IMR-90 (cell line): Measurements from ENCODE around the gene AP3B1. TPM values are rescaled to one million over a fixed set of nuclear protein-coding genes. Genes with fewer than 3 reads are reported as not detected.

ENCODE experiments used
- ATAC-seq: fragments of 200-7000 bp; cut with Tn5 transposase; 2 replicates; pipeline ENCODE4 v1.9.1; 2020; ENCODE audit warnings: low read depth, mild to moderate bottlenecking, moderate library complexity
- BruUV-seq: library from RNA; stranded (reverse); fragments of 400-500 nt; replicated peaks from 2 replicates; lab custom pipeline; 2021; lab: Mats Ljungman, UMichigan
- CTCF ChIA-PET: fragments of 300-600 bp; formaldehyde crosslinking; extraction: SDS; loops from one replicate; lab custom pipeline; 2021; ENCODE audit warnings: antibody characterized with exemption; lab: Yijun Ruan, JAX
- POLR2A ChIA-PET: fragments of 300-600 bp; sonication (Branson Sonifier 250); formaldehyde crosslinking; loops from one replicate; lab custom pipeline; 2022; ENCODE audit warnings: antibody characterized with exemption; ENCODE audit not compliant: unreplicated experiment; lab: Charles Lee
- DNase-seq: peaks from one replicate; pipeline ENCODE4 v3.0.0; 2013
- H2AFZ ChIP-seq: replicated peaks from 2 replicates; pipeline ENCODE3; 2013; ENCODE audit warnings: low read length, mild to moderate bottlenecking; ENCODE audit not compliant: poor library complexity
- H2AK5ac ChIP-seq: 2 replicates; pipeline ENCODE4 v1.6.1; 2013; ENCODE audit warnings: low read depth, low read length, inconsistent platforms
- H2AK9ac ChIP-seq: replicated peaks from 2 replicates; pipeline ENCODE3; 2013; ENCODE audit warnings: mild to moderate bottlenecking, low read depth, low read length, moderate library complexity; ENCODE audit not compliant: poor library complexity
- H2BK120ac ChIP-seq: 2 replicates; pipeline ENCODE4 v1.6.1; 2013; ENCODE audit warnings: low read depth, low read length, inconsistent platforms
- H2BK15ac ChIP-seq: 3 replicates; pipeline ENCODE4 v1.6.1; 2013; ENCODE audit warnings: low read depth, low read length, inconsistent platforms
- H2BK20ac ChIP-seq: 2 replicates; pipeline ENCODE4 v1.6.1; 2013; ENCODE audit warnings: low read depth, mild to moderate bottlenecking, inconsistent platforms, low read length, moderate library complexity
- H2BK5ac ChIP-seq: 2 replicates; pipeline ENCODE4 v1.6.1; 2013; ENCODE audit warnings: mild to moderate bottlenecking, low read depth, low read length, inconsistent platforms; ENCODE audit not compliant: poor library complexity, severe bottlenecking
- H3K14ac ChIP-seq: replicated peaks from 2 replicates; pipeline ENCODE4 v1.6.1; 2013; ENCODE audit warnings: low read depth, low read length, inconsistent platforms
- H3K18ac ChIP-seq: 2 replicates; pipeline ENCODE4 v1.6.1; 2013; ENCODE audit warnings: low read depth, low read length, control low read depth
- H3K23ac ChIP-seq: 2 replicates; pipeline ENCODE4 v1.6.1; 2013; ENCODE audit warnings: low read depth, low read length, inconsistent platforms
- H3K27ac ChIP-seq: 2 replicates; pipeline ENCODE4 v1.5.1; 2013; ENCODE audit warnings: mild to moderate bottlenecking, control low read depth, low read length; ENCODE audit not compliant: insufficient read depth
- H3K27me3 ChIP-seq: 2 replicates; pipeline ENCODE4 v1.6.1; 2013; ENCODE audit warnings: low read length; ENCODE audit not compliant: control insufficient read depth, insufficient read depth
- H3K36me3 ChIP-seq: 2 replicates; pipeline ENCODE4 v1.6.1; 2013; ENCODE audit warnings: low read length, mixed read lengths; ENCODE audit not compliant: control insufficient read depth, insufficient read depth
- H3K4ac ChIP-seq: 2 replicates; pipeline ENCODE4 v1.6.1; 2013; ENCODE audit warnings: low read depth, low read length, inconsistent platforms
- H3K4me1 ChIP-seq: 2 replicates; pipeline ENCODE4 v1.6.1; 2013; ENCODE audit warnings: low read length, mixed read lengths; ENCODE audit not compliant: control insufficient read depth, insufficient read depth
- H3K4me2 ChIP-seq: 2 replicates; pipeline ENCODE4 v1.6.1; 2013; ENCODE audit warnings: low read depth, mild to moderate bottlenecking, control low read depth, low read length, moderate library complexity
- H3K4me3 ChIP-seq: 2 replicates; pipeline ENCODE4 v1.5.1; 2013; ENCODE audit warnings: low read depth, mild to moderate bottlenecking, control low read depth, low read length, moderate library complexity; ENCODE audit not compliant: insufficient read depth
- H3K56ac ChIP-seq: 2 replicates; pipeline ENCODE4 v1.6.1; 2013; ENCODE audit warnings: low read length, inconsistent platforms; ENCODE audit not compliant: insufficient read depth; ENCODE audit errors: extremely low read depth
- H3K79me1 ChIP-seq, 2 experiments: 2 replicates each; pipeline ENCODE4 v1.6.1; 2013; ENCODE audit warnings: low read length in 2 of 2, inconsistent platforms in 1 of 2, low read depth in 1 of 2
- H3K9ac ChIP-seq: 2 replicates; pipeline ENCODE4 v1.6.1; 2013; ENCODE audit warnings: low read depth, low read length, control low read depth
- H3K9me1 ChIP-seq: 2 replicates; pipeline ENCODE4 v1.6.1; 2013; ENCODE audit warnings: low read length, inconsistent platforms; ENCODE audit not compliant: insufficient read depth
- H3K9me3 ChIP-seq: 2 replicates; pipeline ENCODE4 v1.6.1; 2013; ENCODE audit warnings: low read length; ENCODE audit not compliant: control insufficient read depth, insufficient read depth
- H4K20me1 ChIP-seq: 2 replicates; pipeline ENCODE4 v1.6.1; 2013; ENCODE audit warnings: low read length, inconsistent platforms; ENCODE audit not compliant: insufficient read depth
- H4K5ac ChIP-seq: 2 replicates; pipeline ENCODE4 v1.6.1; 2013; ENCODE audit warnings: mild to moderate bottlenecking, low read depth, low read length, control low read depth
- H4K8ac ChIP-seq, 2 experiments: 2 replicates each; pipeline ENCODE4 v1.6.1; 2013; ENCODE audit warnings: low read depth in 2 of 2, low read length in 2 of 2, control low read depth in 1 of 2, inconsistent platforms in 1 of 2
- H4K91ac ChIP-seq: 2 replicates; pipeline ENCODE4 v1.6.1; 2013; ENCODE audit warnings: low read depth, low read length, inconsistent platforms; ENCODE audit not compliant: insufficient read depth
- BHLHE40 ChIP-seq: fragments of 150-350 bp; IDR thresholded peaks from 2 replicates; pipeline ENCODE4 v1.6.1; 2016; ENCODE audit warnings: mild to moderate bottlenecking, low read depth, low read length
- CTCF ChIP-seq: conservative IDR thresholded peaks from 2 replicates; pipeline ENCODE4 v1.5.1; 2012; ENCODE audit warnings: mild to moderate bottlenecking, low read depth, low read length, improper control_type of control experiment
- ELK1 ChIP-seq: fragments of 150-350 bp; IDR thresholded peaks from 2 replicates; pipeline ENCODE4 v1.6.1; 2016; ENCODE audit warnings: low read depth, mild to moderate bottlenecking, low read length, moderate library complexity, borderline replicate concordance
- MAFK ChIP-seq: IDR thresholded peaks from 2 replicates; pipeline ENCODE4 v1.6.1; 2012; ENCODE audit warnings: low read depth, low read length, improper control_type of control experiment
- MAZ ChIP-seq: IDR thresholded peaks from 2 replicates; pipeline ENCODE4 v1.6.1; 2012; ENCODE audit warnings: low read depth, mild to moderate bottlenecking, low read length, improper control_type of control experiment, moderate library complexity, borderline replicate concordance
- MXI1 ChIP-seq: IDR thresholded peaks from 2 replicates; pipeline ENCODE4 v1.6.1; 2012; ENCODE audit warnings: low read depth, mild to moderate bottlenecking, low read length, moderate library complexity, borderline replicate concordance
- NFE2L2 ChIP-seq: fragments of 150-350 bp; IDR thresholded peaks from 2 replicates; pipeline ENCODE4 v1.6.1; 2016; ENCODE audit warnings: low read depth, mild to moderate bottlenecking, low read length
- POLR2A ChIP-seq: IDR thresholded peaks from 2 replicates; pipeline ENCODE4 v1.6.1; 2012; ENCODE audit warnings: mild to moderate bottlenecking, low read depth, low read length
- RFX5 ChIP-seq: IDR thresholded peaks from 2 replicates; pipeline ENCODE4 v1.8.0; 2012; ENCODE audit warnings: low read depth, mild to moderate bottlenecking, low read length, moderate library complexity
- SMC3 ChIP-seq: fragments of 150-350 bp; IDR thresholded peaks from 2 replicates; pipeline ENCODE4 v1.6.1; 2016; ENCODE audit warnings: low read depth, mild to moderate bottlenecking, antibody characterized with exemption, low read length, moderate library complexity
- USF2 ChIP-seq: fragments of 150-350 bp; IDR thresholded peaks from 2 replicates; pipeline ENCODE4 v1.6.1; 2017; ENCODE audit warnings: mild to moderate bottlenecking, antibody characterized with exemption, low read length, low read depth
- WGBS, 2 experiments: methylation state at CpG; one replicate each; pipeline versions ENCODE4 v1.1.5 to v1.1.7; 2013; ENCODE audit warnings: missing lambda C conversion rate in 2 of 2; ENCODE audit not compliant: insufficient read length in 1 of 2; ENCODE audit errors: extremely low coverage in 2 of 2; 5-methylcytosine and 5-hydroxymethylcytosine counted together
- dilution Hi-C: fragments of 300-500 bp; cut with HindIII; formaldehyde crosslinking; loops from one replicate; pipeline ENCODE4 v1.14.3; 2018; ENCODE audit warnings: low sequenced_read_pairs; ENCODE audit not compliant: unreplicated experiment
- in situ Hi-C: fragments of 300-500 bp; cut with MboI; formaldehyde crosslinking; loops from 3 replicates; pipeline ENCODE4 v1.14.3; 2019; ENCODE audit warnings: low sequenced_read_pairs, inconsistent platforms, mixed read lengths
- intact Hi-C: fragments of 100-400 bp; cut with micrococcal nuclease; formaldehyde crosslinking; loops from 2 replicates; pipeline ENCODE4 v1.10.0; 2022
- polyA plus RNA-seq, 3 experiments: library from polyadenylated mRNA; depleted of rRNA; stranded (reverse); fragments of >200 nt; gene quantifications; 2 replicates each; pipeline ENCODE4 v1.2.3, GENCODE V29; 2012; ENCODE audit warnings: low replicate concordance in 1 of 3
- total RNA-seq: library from RNA; depleted of rRNA; stranded (reverse); fragments of >200 nt; gene quantifications from 2 replicates; pipeline ENCODE4 v1.2.3, GENCODE V29; 2012

Gene AP3B1
- total and polyA plus RNA-seq, 2 of the 4 experiments (the other 2 are of a cell fraction): 33.1 to 59.0 TPM

GRCh38 chr5:78002690-78003089, 291.8 kb downstream of the AP3B1 start:
- Histone ChIP-seq H3K4ac (no peak overlapping the region), H4K8ac (no peak overlapping the region), H3K18ac (no peak overlapping the region), H3K14ac (no peak overlapping the region), H2AK9ac (no peak overlapping the region), H4K5ac (no peak overlapping the region), H2AFZ (no peak overlapping the region), H2BK20ac (no peak overlapping the region), H3K27me3 (no peaks in the 10 kb centered on the region), H3K27ac (no peak overlapping the region), H2AK5ac (no peak overlapping the region), H2BK120ac (no peak overlapping the region), H3K23ac (no peak overlapping the region), H3K4me2 (no peak overlapping the region), H2BK15ac (no peak overlapping the region), H4K91ac (no peak overlapping the region), H3K36me3 (peaks cover 7% of the 10 kb centered on the region), H3K56ac (no peak overlapping the region), H4K20me1 (no peaks in the 10 kb centered on the region), H3K79me1 (peaks cover 6 to 8% of the 10 kb centered on the region in 2 experiments), H3K9me1 (peaks cover 8% of the 10 kb centered on the region; the same call in 1 of the 2 replicates), H3K4me1 (peaks cover 6% of the 10 kb centered on the region), H3K9ac (no peak overlapping the region), H3K4me3 (no peak overlapping the region), H2BK5ac (no peak overlapping the region), H3K9me3 (no peaks in the 10 kb centered on the region)
- no TSS peak for BruUV-seq
- TF ChIP-seq RFX5 (no peak), MAFK (no peak), BHLHE40 (no peak), ELK1 (no peak), USF2 (no peak), MAZ (no peak), SMC3 (no peak), NFE2L2 (no peak), MXI1 (no peak), POLR2A (no peak), CTCF (no peak)
- CTCF ChIA-PET: no interaction called here
- intact Hi-C loops: loop anchor here (10.0 kb wide), 1 partner anchor 358 kb away; no protein-coding TSS in a partner anchor
- dilution Hi-C loops: no loop called here
- in situ Hi-C loops: no loop called here
- no CpG with 5 or more reads among the region's 1 CpG for WGBS, 2 experiments
- DNase-seq (no peak), ATAC-seq (no peak)
- POLR2A ChIA-PET: no interaction called here
